Gastroesophageal sphincter (tissue), 3 donors: ENCODE measurements around the gene ADCY2.

Source experiments
- POLR2A ChIP-seq, 2 donors: fragments of 450-650 bp; IDR thresholded peaks; one replicate each; pipeline ENCODE4 v1.6.1; 2017; ENCODE audit warnings: antibody characterized with exemption in 2 of 2, mild to moderate bottlenecking in 2 of 2, moderate library complexity in 1 of 2
- POLR2AphosphoS5 ChIP-seq: sonication (generic); formaldehyde crosslinking; IDR thresholded peaks from one replicate; pipeline ENCODE4 v1.6.1; 2017; ENCODE audit warnings: antibody characterized with exemption
- TF ChIP-seq, protein P1 (sequence below), 4 experiments: fragments of 200-600 bp in 2 of 4; fragments of 450-650 bp in 2 of 4; sonication (generic) in 1 of 4; IDR thresholded peaks; one replicate each; pipeline ENCODE4 v1.5.1; 2017 to 2019; ENCODE audit warnings: antibody characterized with exemption in 4 of 4, mild to moderate bottlenecking in 2 of 4, moderate library complexity in 2 of 4

DNA sequence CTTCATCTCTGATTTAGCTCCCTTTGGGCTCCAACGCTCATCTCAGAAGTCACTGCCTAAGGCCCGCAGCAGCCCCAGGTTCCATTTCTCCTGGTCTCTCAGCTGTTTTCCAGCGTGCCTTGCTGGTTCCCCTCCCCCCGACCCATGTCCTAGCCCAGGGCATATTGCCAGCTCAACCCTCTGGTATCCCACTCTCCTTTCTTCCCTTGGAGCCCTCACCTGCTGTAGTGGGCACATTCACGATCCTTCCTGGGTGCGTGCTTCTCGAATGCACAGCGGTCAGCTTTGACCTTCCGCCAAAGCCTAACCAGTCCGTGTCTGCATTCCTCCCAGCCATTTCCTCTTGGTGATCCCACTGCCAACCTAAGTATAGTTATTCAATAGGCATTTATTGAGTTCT, 418.9 kb downstream of the ADCY2 start:
- TF ChIP-seq POLR2A (IDR thresholded peaks at IDR 0.05) (no peak), POLR2AphosphoS5 (no peak)
- TF ChIP-seq, protein P1, sequence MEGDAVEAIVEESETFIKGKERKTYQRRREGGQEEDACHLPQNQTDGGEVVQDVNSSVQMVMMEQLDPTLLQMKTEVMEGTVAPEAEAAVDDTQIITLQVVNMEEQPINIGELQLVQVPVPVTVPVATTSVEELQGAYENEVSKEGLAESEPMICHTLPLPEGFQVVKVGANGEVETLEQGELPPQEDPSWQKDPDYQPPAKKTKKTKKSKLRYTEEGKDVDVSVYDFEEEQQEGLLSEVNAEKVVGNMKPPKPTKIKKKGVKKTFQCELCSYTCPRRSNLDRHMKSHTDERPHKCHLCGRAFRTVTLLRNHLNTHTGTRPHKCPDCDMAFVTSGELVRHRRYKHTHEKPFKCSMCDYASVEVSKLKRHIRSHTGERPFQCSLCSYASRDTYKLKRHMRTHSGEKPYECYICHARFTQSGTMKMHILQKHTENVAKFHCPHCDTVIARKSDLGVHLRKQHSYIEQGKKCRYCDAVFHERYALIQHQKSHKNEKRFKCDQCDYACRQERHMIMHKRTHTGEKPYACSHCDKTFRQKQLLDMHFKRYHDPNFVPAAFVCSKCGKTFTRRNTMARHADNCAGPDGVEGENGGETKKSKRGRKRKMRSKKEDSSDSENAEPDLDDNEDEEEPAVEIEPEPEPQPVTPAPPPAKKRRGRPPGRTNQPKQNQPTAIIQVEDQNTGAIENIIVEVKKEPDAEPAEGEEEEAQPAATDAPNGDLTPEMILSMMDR (IDR thresholded peaks at IDR 0.05): no peak
